ENCODE data around the gene SLC36A4.
"Not testable (repeated sequence)": the region's sequence is repeated elsewhere in the genome, so short reads cannot be mapped to it uniquely, and the experiment has no call there.

SLC36A4 gene

GRCh38 chr11:93117565-93117964 lies 80.2 kb downstream of the SLC36A4 start:
- DNase-seq, result no peak

- DNase-seq, result no peak
Observed at GRCh38 chr11:93116641-93117441, 81.0 kb downstream of the SLC36A4 start.

- no peak for DNase-seq
Observed at GRCh38 chr11:93114304-93114703, 83.5 kb downstream of the SLC36A4 start.

- DNase-seq, result no peak
Observed at GRCh38 chr11:93113824-93114223, 84.0 kb downstream of the SLC36A4 start.

GRCh38 chr11:93111147-93111546 lies 86.6 kb downstream of the SLC36A4 start:
- not testable (repeated sequence) for DNase-seq

- no peak for DNase-seq
Observed at GRCh38 chr11:93100211-93100610, 97.6 kb downstream of the SLC36A4 start.

GRCh38 chr11:93099806-93100205 lies 98.0 kb downstream of the SLC36A4 start:
- DNase-seq, result no peak
